ENCODE measurements around the gene NUDT5. TPM values are rescaled to one million over a fixed set of nuclear protein-coding genes. Genes with fewer than 3 reads are reported as not detected.

The NUDT5 gene
- polyA plus RNA-seq, 4 donors = 35.9 to 59.5 (median 44.1) TPM

Other genes starting within 250 kb of the NUDT5 start
- 10 to 100 TPM; 11.3 to 44.6 (median 29.7) TPM for gene UPF2, start 153.1 kb downstream of the NUDT5 start, polyA plus RNA-seq
- gene DHTKD1, start 126.9 kb downstream of the NUDT5 start, polyA plus RNA-seq = 10 to 100 TPM in 1 of 4 donors, 1 to 10 TPM in 3; 5.9 to 12.1 (median 9.5) TPM
- 1 to 10 TPM; 1.4 to 7.4 (median 2.8) TPM for gene SEC61A2, start 66.2 kb downstream of the NUDT5 start, polyA plus RNA-seq
- 10 to 100 TPM; 40.0 to 66.2 (median 48.1) TPM for gene CDC123, start 297 bp upstream of the NUDT5 start, polyA plus RNA-seq
- gene CAMK1D, start 153.7 kb upstream of the NUDT5 start, polyA plus RNA-seq = 1 to 10 TPM in 3 of 4 donors, under 1 TPM in 1; 0.45 to 9.7 (median 3.8) TPM